GM12891 (cell line): ENCODE measurements around the gene PSMB7.

Source experiments
- POLR2A ChIP-seq: IDR thresholded peaks from 2 replicates; pipeline ENCODE4 v1.6.1; 2011; ENCODE audit warnings: low read depth, low read length, control low read depth
- POLR2AphosphoS5 ChIP-seq: IDR thresholded peaks from 2 replicates; pipeline ENCODE4 v1.6.1; 2011; ENCODE audit warnings: low read depth, low read length, control low read depth
- POU2F2 ChIP-seq: IDR thresholded peaks from 2 replicates; pipeline ENCODE4 v1.6.1; 2011; ENCODE audit warnings: low read depth, mild to moderate bottlenecking, control low read depth, low read length, moderate library complexity
- SPI1 ChIP-seq: IDR thresholded peaks from 2 replicates; pipeline ENCODE4 v1.6.1; 2011; ENCODE audit warnings: low read depth, low read length, control low read depth
- TAF1 ChIP-seq: IDR thresholded peaks from 2 replicates; pipeline ENCODE4 v1.6.1; 2011; ENCODE audit warnings: low read depth, low read length, control low read depth

DNA sequence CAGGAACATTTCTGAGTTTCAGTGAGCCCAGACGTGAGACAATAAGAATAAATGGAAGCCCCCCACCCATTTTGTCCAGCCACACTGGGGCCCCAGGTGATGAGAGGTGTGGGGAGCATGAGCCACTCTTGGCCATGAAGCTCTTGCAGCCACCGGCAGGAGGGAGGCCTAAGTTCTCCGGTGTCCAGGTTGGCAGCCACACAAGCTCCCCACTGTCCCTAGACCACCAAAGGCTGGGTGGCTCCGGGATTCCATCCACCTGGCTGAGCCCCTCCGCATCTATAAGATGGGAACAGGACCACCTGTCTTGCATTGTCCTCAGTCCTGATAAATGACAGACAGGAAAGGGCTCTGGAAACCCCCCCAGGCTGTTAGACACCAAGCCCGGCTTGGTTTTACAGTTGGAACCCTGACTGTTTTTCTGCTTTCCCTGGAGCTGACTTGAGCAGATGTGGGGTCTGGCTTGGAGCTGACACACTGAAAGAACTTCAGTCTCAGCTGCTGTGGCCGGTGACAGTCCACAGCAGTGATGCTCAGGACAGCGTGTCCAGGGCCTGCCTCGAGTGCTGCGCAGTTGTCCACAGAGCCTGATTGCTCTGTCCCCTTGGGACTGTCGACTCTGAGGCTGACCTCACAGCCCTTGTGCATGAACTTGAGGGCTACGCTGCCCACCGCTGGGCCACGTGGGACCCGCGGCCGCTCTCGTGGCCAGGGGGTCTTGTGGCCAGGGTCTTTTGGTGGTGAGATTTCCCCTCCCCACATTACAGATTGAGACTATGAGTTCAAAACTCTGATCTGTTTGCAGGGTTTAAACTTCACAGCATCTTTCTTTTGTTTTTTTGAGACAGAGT, 74.8 kb downstream of the PSMB7 start:
- TF ChIP-seq POLR2A (no peak), POLR2AphosphoS5 (no peak), SPI1 (no peak), TAF1 (no peak), POU2F2 (no peak)
